HCT116 (cell line): ENCODE results near the gene FBXL19. TPM values are rescaled to one million over a fixed set of nuclear protein-coding genes. Genes with fewer than 3 reads are reported as not detected.

Experiments
- ATAC-seq: fragments of 200-7000 bp; cut with Tn5 transposase; 2 replicates; pipeline ENCODE4 v1.9.1; 2020; ENCODE audit warnings: mild to moderate bottlenecking, moderate library complexity
- BruUV-seq: library from RNA; stranded (reverse); fragments of 400-500 nt; replicated peaks from 2 replicates; lab custom pipeline; 2021; lab: Mats Ljungman, UMichigan
- CTCF ChIA-PET: fragments of 300-600 bp; sonication (Branson Sonifier 250); formaldehyde crosslinking; loops from one replicate; lab custom pipeline; 2021; ENCODE audit warnings: antibody characterized with exemption; lab: Charles Lee
- POLR2A ChIA-PET: fragments of 300-600, 350-600 bp; sonication (Branson Sonifier 250); formaldehyde crosslinking; loops from one replicate; lab custom pipeline; 2021; ENCODE audit warnings: antibody characterized with exemption; lab: Charles Lee
- RAD21 ChIA-PET, 2 experiments: fragments of 300-600 bp; sonication (Branson Sonifier 250); formaldehyde crosslinking; loops; one replicate each; lab custom pipeline; 2023; ENCODE audit warnings: low total read pairs in 2 of 2; ENCODE audit not compliant: uncharacterized antibody in 2 of 2, unreplicated experiment in 2 of 2, low non-redundant PET in 1 of 2; lab: Charles Lee
- DNase-seq: peaks from one replicate; pipeline ENCODE4 v3.0.0-alpha.2; 2010; ENCODE audit warnings: low read depth, low spot score
- H2AFZ ChIP-seq: fragments of 200-600 bp; shearing (Covaris generic), sonication (generic); 2 replicates; pipeline ENCODE4 v1.6.1; 2017; ENCODE audit warnings: low read depth, mixed run types, mixed read lengths, antibody characterized with exemption, low read length; ENCODE audit not compliant: poor library complexity, severe bottlenecking
- H3K27ac ChIP-seq: 2 replicates; pipeline ENCODE4 v1.5.1; 2012; ENCODE audit warnings: low read depth, low read length
- H3K27me3 ChIP-seq: fragments of 200-600 bp; sonication (generic); 2 replicates; pipeline ENCODE4 v1.6.1; 2016; ENCODE audit warnings: mixed run types, low read length, mixed read lengths; ENCODE audit not compliant: insufficient read depth
- H3K36me3 ChIP-seq, 2 experiments: fragments of 200-500 bp in 1 of 2; fragments of 200-600 bp in 1 of 2; sonication (Bioruptor generic) in 1 of 2; sonication (generic) in 1 of 2; 2 replicates each; pipeline versions ENCODE4 v1.5.1 to v1.6.1; 2014 to 2016; ENCODE audit warnings: low read length in 2 of 2, inconsistent platforms in 1 of 2, mixed read lengths in 1 of 2, mixed run types in 1 of 2; ENCODE audit not compliant: insufficient read depth in 2 of 2, control insufficient read depth in 1 of 2
- H3K4me1 ChIP-seq, 2 experiments: fragments of 200-600 bp in 1 of 2; sonication (generic) in 1 of 2; 2 replicates each; pipeline versions ENCODE4 v1.5.1 to v1.6.1; 2012 to 2017; ENCODE audit warnings: low read length in 2 of 2, inconsistent platforms in 1 of 2, mild to moderate bottlenecking in 1 of 2, mixed read lengths in 1 of 2, mixed run types in 1 of 2, moderate library complexity in 1 of 2; ENCODE audit not compliant: insufficient read depth in 2 of 2, control insufficient read depth in 1 of 2
- H3K4me2 ChIP-seq: fragments of 200-600 bp; sonication (generic); 2 replicates; pipeline ENCODE4 v1.6.1; 2017; ENCODE audit warnings: mixed run types, low read length, mixed read lengths
- H3K4me3 ChIP-seq, 2 experiments: fragments of 200-600 bp in 1 of 2; sonication (generic) in 1 of 2; replicated peaks in 1 of 2; 2 replicates each; pipeline ENCODE4 v1.5.1; 2011 to 2016; ENCODE audit warnings: low read length in 2 of 2, control low read depth in 1 of 2, low read depth in 1 of 2, mild to moderate bottlenecking in 1 of 2, mixed read lengths in 1 of 2, mixed run types in 1 of 2
- H3K79me2 ChIP-seq: fragments of 200-600 bp; sonication (generic); 2 replicates; pipeline ENCODE4 v1.6.1; 2017; ENCODE audit warnings: mild to moderate bottlenecking, mixed run types, low read length, moderate library complexity, mixed read lengths; ENCODE audit not compliant: insufficient read depth
- H3K9ac ChIP-seq: fragments of 200-600 bp; sonication (generic); 2 replicates; pipeline ENCODE4 v1.6.1; 2016; ENCODE audit warnings: low read length, mixed read lengths
- H3K9me2 ChIP-seq: fragments of 200-600 bp; sonication (generic), shearing (Covaris generic); 2 replicates; pipeline ENCODE4 v1.6.1; 2017; ENCODE audit warnings: mixed run types, mild to moderate bottlenecking, moderate library complexity; ENCODE audit not compliant: insufficient read depth
- H3K9me3 ChIP-seq, 2 experiments: fragments of 200-500 bp in 1 of 2; fragments of 200-600 bp in 1 of 2; sonication (Bioruptor generic) in 1 of 2; sonication (generic) in 1 of 2; 2 replicates each; pipeline ENCODE4 v1.6.1; 2014 to 2017; ENCODE audit warnings: low read length in 2 of 2, mixed read lengths in 2 of 2, inconsistent platforms in 1 of 2, low read depth in 1 of 2, mild to moderate bottlenecking in 1 of 2, mixed run types in 1 of 2, moderate library complexity in 1 of 2; ENCODE audit not compliant: control insufficient read depth in 1 of 2, insufficient read depth in 1 of 2
- H4K20me1 ChIP-seq: fragments of 200-600 bp; sonication (generic), shearing (Covaris generic); 2 replicates; pipeline ENCODE4 v1.6.1; 2017; ENCODE audit warnings: mixed run types, mild to moderate bottlenecking, moderate library complexity; ENCODE audit not compliant: insufficient read depth
- CBX3 ChIP-seq: IDR thresholded peaks from 2 replicates; pipeline ENCODE4 v1.6.1; 2012; ENCODE audit warnings: low read depth
- CEBPB ChIP-seq: IDR thresholded peaks from 2 replicates; pipeline ENCODE4 v1.6.1; 2012; ENCODE audit warnings: low read depth
- EGR1 ChIP-seq: IDR thresholded peaks from 2 replicates; pipeline ENCODE4 v1.6.1; 2012; ENCODE audit warnings: low read depth
- ELF1 ChIP-seq: IDR thresholded peaks from 2 replicates; pipeline ENCODE4 v1.6.1; 2012; ENCODE audit warnings: low read depth, borderline replicate concordance
- EZH2 ChIP-seq: fragments of 200-600 bp; sonication (generic); IDR thresholded peaks from 2 replicates; pipeline ENCODE4 v1.6.1; 2017; ENCODE audit warnings: antibody characterized with exemption, mixed run types
- EZH2phosphoT487 ChIP-seq: fragments of 200-600 bp; IDR thresholded peaks from 2 replicates; pipeline ENCODE4 v1.6.1; 2018; ENCODE audit warnings: antibody characterized with exemption, borderline replicate concordance
- FOSL1 ChIP-seq: IDR thresholded peaks from 2 replicates; pipeline ENCODE4 v1.6.1; 2012; ENCODE audit warnings: low read depth
- JUND ChIP-seq: IDR thresholded peaks from 2 replicates; pipeline ENCODE4 v1.6.1; 2012
- POLR2A ChIP-seq: IDR thresholded peaks from 2 replicates; pipeline ENCODE4 v1.7.0; 2011; ENCODE audit warnings: borderline replicate concordance; ENCODE audit not compliant: insufficient read depth, insufficient read length; ENCODE audit errors: extremely low read depth
- POLR2AphosphoS5 ChIP-seq: IDR thresholded peaks from 2 replicates; pipeline ENCODE4 v1.6.1; 2011; ENCODE audit warnings: mild to moderate bottlenecking, low read depth, low read length, moderate library complexity
- RAD21 ChIP-seq: IDR thresholded peaks from 2 replicates; pipeline ENCODE4 v1.6.1; 2012; ENCODE audit warnings: low read depth, mild to moderate bottlenecking
- REST ChIP-seq: IDR thresholded peaks from 2 replicates; pipeline ENCODE4 v1.6.1; 2012; ENCODE audit warnings: low read depth
- YY1 ChIP-seq: IDR thresholded peaks from 2 replicates; pipeline ENCODE4 v1.6.1; 2011; ENCODE audit warnings: low read length, low read depth, moderate library complexity, mild to moderate bottlenecking; ENCODE audit not compliant: insufficient replicate concordance; ENCODE audit errors: extremely low read depth
- ZBTB33 ChIP-seq: IDR thresholded peaks from 2 replicates; pipeline ENCODE4 v1.6.1; 2011; ENCODE audit warnings: mild to moderate bottlenecking, low read length, moderate library complexity; ENCODE audit not compliant: insufficient replicate concordance; ENCODE audit errors: extremely low read depth
- ZFX ChIP-seq: fragments of 450-650 bp; IDR thresholded peaks from 2 replicates; pipeline ENCODE4 v1.6.1; 2017
- ZNF274 ChIP-seq: fragments of 200-500 bp; sonication (Bioruptor generic); IDR thresholded peaks from 2 replicates; pipeline ENCODE4 v1.6.1; 2014; ENCODE audit warnings: mild to moderate bottlenecking, low read depth, low read length, inconsistent platforms
- intact Hi-C: fragments of 100-400 bp; cut with micrococcal nuclease; formaldehyde crosslinking; loops from 2 replicates; pipeline ENCODE4 v1.10.0; 2022
- total RNA-seq: library from RNA; stranded (reverse); gene quantifications from one replicate; pipeline ENCODE4 v1.2.1, GENCODE V29; 2021; ENCODE audit not compliant: unreplicated experiment

Gene FBXL19
- total RNA-seq, 1 experiment from 2014 or later: 45.2 TPM

- no peak overlapping the region for H3K4me3 ChIP-seq
- BruUV-seq: no TSS peak
- no peak for DNase-seq
Observed at GRCh38 chr16:30992931-30993816, 69.8 kb downstream of the FBXL19 start.

More at GRCh38 chr16:30992931-30993816, 69.8 kb downstream of the FBXL19 start:
- no peak for ATAC-seq
- no peaks in the 10 kb centered on the region for H3K79me2 ChIP-seq
- no peak overlapping the region for H3K9ac ChIP-seq
- no peak overlapping the region for H2AFZ ChIP-seq
- H3K27me3 ChIP-seq: no peaks in the 10 kb centered on the region
- no peaks in the 10 kb centered on the region for H4K20me1 ChIP-seq
- RAD21 ChIA-PET: no interaction called here
- intact Hi-C loops: no loop called here
- TF ChIP-seq EGR1 (no peak), CBX3 (no peak), YY1 (no peak), REST (no peak), FOSL1 (no peak), ZFX (no peak), EZH2phosphoT487 (no peak), POLR2AphosphoS5 (no peak), ZNF274 (no peak), JUND (no peak), RAD21 (no peak), EZH2 (no peak), ELF1 (no peak), POLR2A (no peak), CEBPB (no peak), ZBTB33 (no peak)
- TF ChIP-seq, all 23 proteins: peak for 0
- Histone ChIP-seq H3K4me1 (peaks cover 11 to 28% of the 10 kb centered on the region in 2 experiments), H3K4me2 (no peak overlapping the region), H3K9me2 (no peaks in the 10 kb centered on the region), H3K27ac (no peak overlapping the region), H3K9me3 (no peaks in the 10 kb centered on the region), H3K36me3 (no peaks in the 10 kb centered on the region)
- CTCF ChIA-PET: interaction anchor here (1.0 kb wide), 2 partner anchors 8 to 149 kb away, joined by 3 read pairs; partner anchors contain the start of gene HSD3B7
- POLR2A ChIA-PET: interaction anchor here (1.6 kb wide), 1 partner anchor 125 kb away, joined by 3 read pairs; the partner anchor contains the start of gene KAT8
